H9 (cell line): ENCODE data around the gene GRK4. TPM values are rescaled to one million over a fixed set of nuclear protein-coding genes. Genes with fewer than 3 reads are reported as not detected.

ENCODE experiments used
- DNase-seq: peaks from one replicate; pipeline ENCODE4 v3.0.0-alpha.2; 2017
- H2AFZ ChIP-seq: one replicate; pipeline ENCODE4 v1.6.1; 2013; ENCODE audit warnings: mild to moderate bottlenecking, low read length, control low read depth, moderate library complexity
- H2AK5ac ChIP-seq: 2 replicates; pipeline ENCODE4 v1.6.1; 2013; ENCODE audit warnings: low read length, control low read depth, mixed read lengths; ENCODE audit not compliant: insufficient read length
- H2BK120ac ChIP-seq: one replicate; pipeline ENCODE4 v1.6.1; 2013; ENCODE audit warnings: low read depth, mild to moderate bottlenecking, low read length, control low read depth, inconsistent platforms; ENCODE audit not compliant: poor library complexity, severe bottlenecking
- H2BK12ac ChIP-seq: 2 replicates; pipeline ENCODE4 v1.6.1; 2013; ENCODE audit warnings: low read length, control low read depth, mixed read lengths, low read depth; ENCODE audit not compliant: insufficient read length
- H2BK15ac ChIP-seq: 2 replicates; pipeline ENCODE4 v1.6.1; 2013; ENCODE audit warnings: low read depth, low read length, control low read depth
- H2BK20ac ChIP-seq: one replicate; pipeline ENCODE4 v1.6.1; 2013; ENCODE audit warnings: low read depth, mild to moderate bottlenecking, low read length, control low read depth, inconsistent platforms; ENCODE audit not compliant: poor library complexity, severe bottlenecking
- H2BK5ac ChIP-seq: 2 replicates; pipeline ENCODE4 v1.6.1; 2013; ENCODE audit warnings: low read length, control low read depth, mixed read lengths; ENCODE audit not compliant: insufficient read length
- H3K14ac ChIP-seq: 2 replicates; pipeline ENCODE4 v1.6.1; 2013; ENCODE audit warnings: low read length, control low read depth; ENCODE audit not compliant: insufficient read depth
- H3K18ac ChIP-seq: 2 replicates; pipeline ENCODE4 v1.6.1; 2013; ENCODE audit warnings: low read depth, mild to moderate bottlenecking, mixed read lengths, low read length, control low read depth; ENCODE audit not compliant: insufficient read length
- H3K23ac ChIP-seq: 2 replicates; pipeline ENCODE4 v1.6.1; 2013; ENCODE audit warnings: low read length, control low read depth, mixed read lengths, low read depth; ENCODE audit not compliant: insufficient read length
- H3K23me2 ChIP-seq: 2 replicates; pipeline ENCODE4 v1.6.1; 2013; ENCODE audit warnings: low read depth, mild to moderate bottlenecking, mixed read lengths, low read length, control low read depth; ENCODE audit not compliant: insufficient read length, poor library complexity, severe bottlenecking
- H3K27ac ChIP-seq: 2 replicates; pipeline ENCODE4 v1.5.1; 2013; ENCODE audit warnings: low read length, control low read depth, mixed read lengths, low read depth; ENCODE audit not compliant: insufficient read length
- H3K27me3 ChIP-seq: 2 replicates; pipeline ENCODE4 v1.6.1; 2013; ENCODE audit warnings: low read length, control low read depth, inconsistent platforms; ENCODE audit not compliant: insufficient read depth
- H3K4ac ChIP-seq: 2 replicates; pipeline ENCODE4 v1.6.1; 2013; ENCODE audit warnings: low read depth, mild to moderate bottlenecking, control low read depth, inconsistent platforms, low read length, moderate library complexity
- H3K4me1 ChIP-seq: 2 replicates; pipeline ENCODE4 v1.6.1; 2013; ENCODE audit warnings: low read length, control low read depth, inconsistent platforms; ENCODE audit not compliant: insufficient read depth
- H3K4me2 ChIP-seq: 2 replicates; pipeline ENCODE4 v1.6.1; 2013; ENCODE audit warnings: low read length, control low read depth, mixed read lengths; ENCODE audit not compliant: insufficient read length, insufficient read depth
- H3K56ac ChIP-seq: 2 replicates; pipeline ENCODE4 v1.6.1; 2013; ENCODE audit warnings: low read depth, mild to moderate bottlenecking, mixed read lengths, low read length, control low read depth; ENCODE audit not compliant: insufficient read length
- H3K79me1 ChIP-seq: 2 replicates; pipeline ENCODE4 v1.6.1; 2013; ENCODE audit warnings: low read depth, mild to moderate bottlenecking, moderate library complexity, low read length, control low read depth, inconsistent platforms; ENCODE audit not compliant: insufficient read depth, poor library complexity, severe bottlenecking
- H3K79me2 ChIP-seq: 2 replicates; pipeline ENCODE4 v1.6.1; 2013; ENCODE audit warnings: low read length, control low read depth, inconsistent platforms; ENCODE audit not compliant: insufficient read depth
- H3K9ac ChIP-seq: 2 replicates; pipeline ENCODE4 v1.6.1; 2013; ENCODE audit warnings: low read length, control low read depth, mixed read lengths; ENCODE audit not compliant: insufficient read length; ENCODE audit errors: extremely low read depth
- H3K9me3 ChIP-seq: one replicate; pipeline ENCODE4 v1.6.1; 2013; ENCODE audit warnings: low read depth, low read length, inconsistent platforms; ENCODE audit not compliant: control insufficient read depth
- H3T11ph ChIP-seq: one replicate; pipeline ENCODE4 v1.6.1; 2013; ENCODE audit warnings: mild to moderate bottlenecking, low read length, control low read depth, inconsistent platforms
- H4K20me1 ChIP-seq: one replicate; pipeline ENCODE4 v1.6.1; 2013; ENCODE audit not compliant: control insufficient read depth, insufficient read length, insufficient read depth
- H4K5ac ChIP-seq: 2 replicates; pipeline ENCODE4 v1.6.1; 2013; ENCODE audit warnings: low read depth, mild to moderate bottlenecking, mixed read lengths, low read length, control low read depth; ENCODE audit not compliant: insufficient read length
- H4K8ac ChIP-seq: replicated peaks from 2 replicates; pipeline ENCODE4 v1.6.1; 2013; ENCODE audit warnings: low read length, control low read depth, mixed read lengths, low read depth; ENCODE audit not compliant: insufficient read length
- H4K91ac ChIP-seq: 2 replicates; pipeline ENCODE4 v1.6.1; 2013; ENCODE audit warnings: low read depth, mild to moderate bottlenecking, moderate library complexity, mixed read lengths, low read length, control low read depth; ENCODE audit not compliant: insufficient read length
- H3K27ac Mint-ChIP-seq, 3 experiments: 2 replicates in 2 of 3; 3 replicates in 1 of 3; pipeline ENCODE4 v1.8.0; 2020 to 2021; ENCODE audit warnings: mixed read lengths in 3 of 3, mild to moderate bottlenecking in 1 of 3, moderate library complexity in 1 of 3
- H3K27me3 Mint-ChIP-seq: 2 replicates; pipeline ENCODE4 v1.8.0; 2021; ENCODE audit warnings: low read depth, mild to moderate bottlenecking, moderate library complexity, mixed read lengths
- H3K36me3 Mint-ChIP-seq, 3 experiments: 2 replicates in 2 of 3; 3 replicates in 1 of 3; pipeline ENCODE4 v1.8.0; 2020 to 2021; ENCODE audit warnings: low read depth in 3 of 3, mixed read lengths in 3 of 3; ENCODE audit not compliant: insufficient read depth in 1 of 3
- H3K4me1 Mint-ChIP-seq, 2 experiments: 2 replicates each; pipeline ENCODE4 v1.8.0; 2020; ENCODE audit warnings: mixed read lengths in 2 of 2
- H3K4me3 Mint-ChIP-seq, 2 experiments: 2 replicates in 1 of 2; 3 replicates in 1 of 2; pipeline ENCODE4 v1.8.0; 2020 to 2021; ENCODE audit warnings: mild to moderate bottlenecking in 2 of 2, mixed read lengths in 2 of 2, moderate library complexity in 1 of 2
- H3K9me3 Mint-ChIP-seq, 2 experiments: 2 replicates in 1 of 2; 3 replicates in 1 of 2; pipeline ENCODE4 v1.8.0; 2020; ENCODE audit warnings: mild to moderate bottlenecking in 2 of 2, mixed read lengths in 2 of 2, moderate library complexity in 1 of 2
- CTCF ChIP-seq: fragments of 200-600 bp; sonication (generic); conservative IDR thresholded peaks from 3 replicates; pipeline ENCODE4 v1.8.0; 2021; ENCODE audit warnings: antibody characterized with exemption, mild to moderate bottlenecking
- WGBS: extraction: QIAGEN DNeasy Blood & Tissue Kit; methylation state at CpG from one replicate; pipeline ENCODE4 v1.1.7; 2013; ENCODE audit warnings: missing lambda C conversion rate, low lambda C conversion rate, mixed read lengths; ENCODE audit not compliant: insufficient read length; ENCODE audit errors: extremely low coverage; 5-methylcytosine and 5-hydroxymethylcytosine counted together
- total RNA-seq: library from RNA; stranded (reverse); gene quantifications from 2 replicates; pipeline ENCODE4 v1.2.1, GENCODE V29; 2021

The GRK4 gene
- total RNA-seq, 1 experiment from 2014 or later, result 4.8 TPM

DNA sequence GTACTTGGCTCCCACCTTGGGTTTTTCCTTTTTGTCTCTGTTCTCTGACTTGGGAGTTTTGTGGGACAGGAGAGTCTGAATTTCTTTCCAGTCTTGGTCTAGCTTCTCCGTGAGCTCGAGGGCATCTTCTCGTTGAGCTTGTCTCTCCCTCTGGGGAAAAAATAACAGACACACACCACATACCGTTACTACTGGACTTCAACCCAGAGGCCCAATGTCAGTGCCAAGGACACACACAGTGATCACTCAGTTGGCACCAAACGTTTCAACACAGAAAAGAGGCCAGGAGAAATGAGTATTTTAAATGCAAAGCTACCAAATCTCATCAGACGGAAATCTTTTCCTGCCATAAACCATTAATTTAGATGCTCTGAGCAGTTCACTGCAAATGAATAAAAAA lies 9.9 kb upstream of the GRK4 start:
- peaks cover 92 to 96% (median 96%) of the 10 kb centered on the region in 3 experiments for H3K36me3 Mint-ChIP-seq

More for the DNA sequence above, 9.9 kb upstream of the GRK4 start:
- H3K4me1 ChIP-seq, result no peaks in the 10 kb centered on the region
- no peak overlapping the region for H4K8ac ChIP-seq
- H3K9me3 ChIP-seq, result peaks cover 14% of the 10 kb centered on the region
- H3K4ac ChIP-seq, result no peak overlapping the region
- no peaks in the 10 kb centered on the region for H3K79me1 ChIP-seq
- H2BK15ac ChIP-seq, result no peak overlapping the region
- no peak overlapping the region for H3K56ac ChIP-seq
- H2BK12ac ChIP-seq, result no peak overlapping the region
- Mint-ChIP-seq H3K4me3 (no peak overlapping the region), H3K27me3 (no peaks in the 10 kb centered on the region), H3K27ac (no peak overlapping the region), H3K9me3 (peaks cover 33 to 35% of the 10 kb centered on the region in 2 experiments), H3K4me1 (peaks cover 0 to 1% of the 10 kb centered on the region in 2 experiments; a peak in 3 of 4 replicates)
- H2AK5ac ChIP-seq, result no peak overlapping the region
- no peak overlapping the region for H4K91ac ChIP-seq
- no peak overlapping the region for H3K23ac ChIP-seq
- no peak overlapping the region for H2BK20ac ChIP-seq
- no peak overlapping the region for H3T11ph ChIP-seq
- H2BK5ac ChIP-seq, result no peak overlapping the region
- no peak for DNase-seq
- WGBS, result no CpG with 5 or more reads among the region's 6 CpGs
- no peak overlapping the region for H3K27ac ChIP-seq
- H3K79me2 ChIP-seq, result no peaks in the 10 kb centered on the region
- TF ChIP-seq CTCF, result no peak
- H3K4me2 ChIP-seq, result no peak overlapping the region
- no peaks in the 10 kb centered on the region for H3K27me3 ChIP-seq
- H2BK120ac ChIP-seq, result no peak overlapping the region
- no peak overlapping the region for H3K14ac ChIP-seq
- no peak overlapping the region for H3K9ac ChIP-seq
- H3K18ac ChIP-seq, result no peak overlapping the region
- H3K23me2 ChIP-seq, result no peaks in the 10 kb centered on the region
- no peaks in the 10 kb centered on the region for H4K20me1 ChIP-seq
- H2AFZ ChIP-seq, result no peak overlapping the region
- H4K5ac ChIP-seq, result no peak overlapping the region
